ENCODE measurements around the gene HMHB1. TPM values are rescaled to one million over a fixed set of nuclear protein-coding genes. Genes with fewer than 3 reads are reported as not detected.

HMHB1 gene
- total RNA-seq = not detected

GRCh38 chr5:143812085-143812705 is at the start of gene HMHB1:
HMHB1 (plus strand) TSS chr5:143812161.
- 61 to 65% methylated on average over 16 of the region's 16 CpGs for WGBS, 2 donors
- Histone ChIP-seq H3K27ac (no peak within 1 kb of the TSS), H3K27me3 (no peaks in the 10 kb centered on the region), H3K9me3 (no peaks in the 10 kb centered on the region), H3K4me3 (no peak within 1 kb of the TSS), H3K36me3 (no peaks in the 10 kb centered on the region), H3K4me1 (peaks cover 0 to 4% (median 0%) of the 10 kb centered on the region in 4 donors)
- peak in 1 of 2 donors; percentile 24 for DNase-seq
- TF ChIP-seq POLR2A (IDR thresholded peaks at IDR 0.05) = no peak
- ATAC-seq (ENCODE audit: low FRiP score in 2 of 2) = no peak

GRCh38 chr5:143762636-143763220 is 49.2 kb upstream of the HMHB1 start:
- H3K27ac ChIP-seq = no peak overlapping the region
- H3K27me3 ChIP-seq = no peaks in the 10 kb centered on the region
- 93 to 95% methylated on average over 5 of the region's 5 CpGs for WGBS, 2 donors
- H3K9me3 ChIP-seq = no peaks in the 10 kb centered on the region
- no peak for DNase-seq
- H3K36me3 ChIP-seq = no peaks in the 10 kb centered on the region
- H3K4me1 ChIP-seq = no peaks in the 10 kb centered on the region
- no peak for ATAC-seq (ENCODE audit: low FRiP score in 2 of 2)
- TF ChIP-seq EP300 (IDR thresholded peaks at IDR 0.05) (no peak), POLR2AphosphoS5 (IDR thresholded peaks at IDR 0.05) (no peak)
- no peak overlapping the region for H3K4me3 ChIP-seq

- Histone ChIP-seq H3K36me3 (no peaks in the 10 kb centered on the region), H3K4me3 (no peak overlapping the region), H3K27ac (no peak overlapping the region), H3K9me3 (no peaks in the 10 kb centered on the region), H3K4me1 (peaks cover 0 to 7% (median 4%) of the 10 kb centered on the region in 4 donors), H3K27me3 (no peaks in the 10 kb centered on the region)
- 90 to 95% methylated on average over 3 of the region's 3 CpGs for WGBS, 2 donors
- ATAC-seq (ENCODE audit: low FRiP score in 2 of 2) (no peak), DNase-seq (no peak)
- TF ChIP-seq POLR2A (IDR thresholded peaks at IDR 0.05) (no peak), EP300 (IDR thresholded peaks at IDR 0.05) (no peak), CTCF (IDR thresholded peaks at IDR 0.05) (no peak), POLR2AphosphoS5 (IDR thresholded peaks at IDR 0.05) (no peak)
Measured at GRCh38 chr5:143767162-143767561, 44.8 kb upstream of the HMHB1 start.

- DNase-seq (no peak), ATAC-seq (ENCODE audit: low FRiP score in 2 of 2) (no peak)
- 86 to 87% methylated on average over 5 of the region's 5 CpGs for WGBS, 2 donors
- Histone ChIP-seq H3K4me3 (no peak overlapping the region), H3K4me1 (peaks cover 0 to 7% (median 4%) of the 10 kb centered on the region in 4 donors), H3K36me3 (no peaks in the 10 kb centered on the region), H3K9me3 (no peaks in the 10 kb centered on the region), H3K27ac (no peak overlapping the region), H3K27me3 (no peaks in the 10 kb centered on the region)
- no peak for TF ChIP-seq EP300 (IDR thresholded peaks at IDR 0.05)
- no peak for TF ChIP-seq POLR2A (IDR thresholded peaks at IDR 0.05)
- TF ChIP-seq CTCF (IDR thresholded peaks at IDR 0.05) = no peak
- no peak for TF ChIP-seq POLR2AphosphoS5 (IDR thresholded peaks at IDR 0.05)
Measured at GRCh38 chr5:143769026-143769786, 42.8 kb upstream of the HMHB1 start.

- H3K27me3 ChIP-seq = no peaks in the 10 kb centered on the region
- 96 to 99% methylated on average over 3 of the region's 3 CpGs for WGBS, 2 donors
Measured at GRCh38 chr5:143770450-143770849, 41.5 kb upstream of the HMHB1 start.

GRCh38 chr5:143771189-143771588 is 40.8 kb upstream of the HMHB1 start:
- peaks cover 0 to 7% (median 4%) of the 10 kb centered on the region in 4 donors for H3K4me1 ChIP-seq
- DNase-seq (no peak), ATAC-seq (ENCODE audit: low FRiP score in 2 of 2) (no peak)
- H3K27me3 ChIP-seq = no peaks in the 10 kb centered on the region
- H3K4me3 ChIP-seq = no peak overlapping the region
- no peak overlapping the region for H3K27ac ChIP-seq
- no peaks in the 10 kb centered on the region for H3K9me3 ChIP-seq
- 31 to 54% methylated on average over 4 of the region's 4 CpGs for WGBS, 2 donors
- TF ChIP-seq POLR2AphosphoS5 (IDR thresholded peaks at IDR 0.05) (no peak), EP300 (IDR thresholded peaks at IDR 0.05) (no peak), POLR2A (IDR thresholded peaks at IDR 0.05) (no peak), CTCF (IDR thresholded peaks at IDR 0.05) (no peak)
- no peaks in the 10 kb centered on the region for H3K36me3 ChIP-seq

More at GRCh38 chr5:143770450-143770849, 41.5 kb upstream of the HMHB1 start:
- no peaks in the 10 kb centered on the region for H3K36me3 ChIP-seq
- ATAC-seq (ENCODE audit: low FRiP score in 2 of 2) (no peak), DNase-seq (no peak)
- H3K4me1 ChIP-seq = peaks cover 0 to 7% (median 4%) of the 10 kb centered on the region in 4 donors
- no peak overlapping the region for H3K4me3 ChIP-seq
- no peaks in the 10 kb centered on the region for H3K9me3 ChIP-seq
- TF ChIP-seq POLR2A (IDR thresholded peaks at IDR 0.05) = no peak
- no peak overlapping the region for H3K27ac ChIP-seq

Data from upper lobe of left lung (tissue), 6 donors.